Endodermal cell (in vitro differentiated cells): ENCODE results near the gene FXYD6. TPM values are rescaled to one million over a fixed set of nuclear protein-coding genes. Genes with fewer than 3 reads are reported as not detected.

Experiments used
- DNase-seq: peaks from one replicate; pipeline ENCODE4 v3.0.0-alpha.2; 2017
- H3K27ac ChIP-seq: 2 replicates; pipeline ENCODE4 v1.5.1; 2013; ENCODE audit warnings: mild to moderate bottlenecking, low read depth, low read length, moderate library complexity
- H3K27me3 ChIP-seq: 2 replicates; pipeline ENCODE4 v1.6.1; 2013; ENCODE audit warnings: mild to moderate bottlenecking, low read length, moderate library complexity; ENCODE audit not compliant: insufficient read depth, control insufficient read depth, poor library complexity, severe bottlenecking
- H3K36me3 ChIP-seq: 2 replicates; pipeline ENCODE4 v1.7.0; 2013; ENCODE audit warnings: mild to moderate bottlenecking, low read length, moderate library complexity; ENCODE audit not compliant: control insufficient read depth, insufficient read depth
- H3K4me1 ChIP-seq: one replicate; pipeline ENCODE4 v1.7.0; 2013; ENCODE audit warnings: low read length; ENCODE audit not compliant: control insufficient read depth, insufficient read depth
- H3K4me3 ChIP-seq: 2 replicates; pipeline ENCODE4 v1.5.1; 2013; ENCODE audit warnings: mild to moderate bottlenecking, low read length, moderate library complexity
- H3K9ac ChIP-seq: 2 replicates; pipeline ENCODE4 v1.6.1; 2013; ENCODE audit warnings: mild to moderate bottlenecking, low read length, moderate library complexity; ENCODE audit not compliant: poor library complexity, severe bottlenecking; ENCODE audit errors: extremely low read depth
- H3K9me3 ChIP-seq: 2 replicates; pipeline ENCODE4 v1.6.1; 2013; ENCODE audit warnings: mild to moderate bottlenecking, low read length, moderate library complexity; ENCODE audit not compliant: control insufficient read depth
- H3K27ac Mint-ChIP-seq: 2 replicates; pipeline ENCODE4 v1.8.0; 2020; ENCODE audit warnings: mixed read lengths
- H3K27me3 Mint-ChIP-seq: 2 replicates; pipeline ENCODE4 v1.8.0; 2021; ENCODE audit warnings: mild to moderate bottlenecking, mixed read lengths; ENCODE audit not compliant: insufficient read depth
- H3K36me3 Mint-ChIP-seq: 2 replicates; pipeline ENCODE4 v1.8.0; 2020; ENCODE audit warnings: low read depth, mixed read lengths
- H3K4me1 Mint-ChIP-seq: 2 replicates; pipeline ENCODE4 v1.8.0; 2020; ENCODE audit warnings: mixed read lengths
- H3K4me3 Mint-ChIP-seq: 2 replicates; pipeline ENCODE4 v1.8.0; 2020; ENCODE audit warnings: mild to moderate bottlenecking, moderate library complexity, mixed read lengths
- H3K9me3 Mint-ChIP-seq: 2 replicates; pipeline ENCODE4 v1.8.0; 2020; ENCODE audit warnings: mild to moderate bottlenecking, mixed read lengths
- CTCF ChIP-seq: fragments of 200-600 bp; sonication (generic); conservative IDR thresholded peaks from 2 replicates; pipeline ENCODE4 v1.5.0; 2021; ENCODE audit warnings: antibody characterized with exemption, mild to moderate bottlenecking
- WGBS, 2 experiments: methylation state at CpG; one replicate each; pipeline versions ENCODE4 v1.1.5 to v1.1.7; 2013; ENCODE audit warnings: missing lambda C conversion rate in 2 of 2, mixed read lengths in 1 of 2; ENCODE audit not compliant: insufficient coverage in 1 of 2, insufficient read length in 1 of 2; 5-methylcytosine and 5-hydroxymethylcytosine counted together
- total RNA-seq, 2 donors: library from RNA; stranded (reverse); fragmentation: NEBNext Ultra II Directional in 1 of 2; extraction: Animal tissue kit (Norgen Biotek cat#: 25700) in 1 of 2; gene quantifications; 2 replicates in 1 of 2; 3 replicates in 1 of 2; pipeline ENCODE4 v1.2.1, GENCODE V29; 2021

The FXYD6 gene
- total RNA-seq, 2 donors from 2014 or later = 54.1 to 61.8 TPM

GRCh38 chr11:117898059-117898458, 21.6 kb upstream of the FXYD6 start:
- 93 to 96% methylated on average over 4 of the region's 4 CpGs for WGBS, 2 experiments
- DNase-seq = no peak
- Histone ChIP-seq H3K36me3 (no peaks in the 10 kb centered on the region), H3K27ac (no peak overlapping the region), H3K9ac (no peak overlapping the region), H3K9me3 (no peaks in the 10 kb centered on the region), H3K4me1 (no peaks in the 10 kb centered on the region), H3K27me3 (peaks cover 9% of the 10 kb centered on the region), H3K4me3 (no peak overlapping the region)
- Mint-ChIP-seq H3K4me1 (no peaks in the 10 kb centered on the region), H3K27me3 (peaks cover 21% of the 10 kb centered on the region), H3K36me3 (no peaks in the 10 kb centered on the region), H3K9me3 (no peaks in the 10 kb centered on the region), H3K27ac (no peak overlapping the region), H3K4me3 (no peak overlapping the region)
- no peak for TF ChIP-seq CTCF

GRCh38 chr11:117892651-117893050, 16.2 kb upstream of the FXYD6 start:
- peaks cover 10% of the 10 kb centered on the region for H3K27me3 Mint-ChIP-seq

GRCh38 chr11:117891362-117891761, 14.9 kb upstream of the FXYD6 start:
- WGBS, 2 experiments = 92 to 96% methylated on average over 2 of the region's 2 CpGs
- no peak overlapping the region for H3K4me3 Mint-ChIP-seq
- peaks cover 3% of the 10 kb centered on the region for H3K4me1 ChIP-seq

More at GRCh38 chr11:117892651-117893050, 16.2 kb upstream of the FXYD6 start:
- TF ChIP-seq CTCF = no peak
- Mint-ChIP-seq H3K36me3 (no peaks in the 10 kb centered on the region), H3K4me1 (peaks cover 9% of the 10 kb centered on the region), H3K27ac (no peak overlapping the region), H3K4me3 (no peak overlapping the region), H3K9me3 (no peaks in the 10 kb centered on the region)
- H3K4me3 ChIP-seq = no peak overlapping the region
- peaks cover 2% of the 10 kb centered on the region for H3K4me1 ChIP-seq
- H3K9ac ChIP-seq = no peak overlapping the region
- no peaks in the 10 kb centered on the region for H3K9me3 ChIP-seq
- WGBS, 2 experiments = 79% methylated on average over 3 of the region's 3 CpGs
- no peaks in the 10 kb centered on the region for H3K36me3 ChIP-seq
- no peak overlapping the region for H3K27ac ChIP-seq
- no peak for DNase-seq
- no peaks in the 10 kb centered on the region for H3K27me3 ChIP-seq

More at GRCh38 chr11:117891362-117891761, 14.9 kb upstream of the FXYD6 start:
- Histone ChIP-seq H3K9ac (no peak overlapping the region), H3K36me3 (no peaks in the 10 kb centered on the region), H3K9me3 (no peaks in the 10 kb centered on the region), H3K27ac (no peak overlapping the region), H3K4me3 (no peak overlapping the region), H3K27me3 (no peaks in the 10 kb centered on the region)
- Mint-ChIP-seq H3K27me3 (peaks cover 10% of the 10 kb centered on the region), H3K4me1 (peaks cover 11% of the 10 kb centered on the region), H3K36me3 (no peaks in the 10 kb centered on the region), H3K27ac (no peak overlapping the region), H3K9me3 (no peaks in the 10 kb centered on the region)
- no peak for TF ChIP-seq CTCF
- DNase-seq = no peak
